B cell (primary cell): ENCODE data around the gene ABCA2. TPM values are rescaled to one million over a fixed set of nuclear protein-coding genes. Genes with fewer than 3 reads are reported as not detected.

ENCODE experiments used
- ATAC-seq: fragments of 200-7000 bp; cut with Tn5 transposase; one replicate; pipeline ENCODE4 v1.10.0; 2021; ENCODE audit warnings: low read depth, mild to moderate bottlenecking, moderate number of reproducible peaks, moderate library complexity
- CTCF ChIA-PET: fragments of 350-600 bp; sonication (Branson Sonifier 250); formaldehyde crosslinking; loops from one replicate; lab custom pipeline; 2021; ENCODE audit warnings: antibody characterized with exemption, inconsistent platforms; lab: Charles Lee
- POLR2A ChIA-PET: fragments of 350-600 bp; sonication (Branson Sonifier 250); formaldehyde crosslinking; loops from one replicate; lab custom pipeline; 2021; ENCODE audit warnings: antibody characterized with exemption; lab: Charles Lee
- DNase-seq: peaks from one replicate; pipeline ENCODE4 v3.0.0; 2013
- H2AFZ ChIP-seq: 2 replicates; pipeline ENCODE4 v1.6.1; 2012; ENCODE audit warnings: mild to moderate bottlenecking, low read depth, low read length; ENCODE audit not compliant: insufficient read depth, poor library complexity, severe bottlenecking
- H3K27ac ChIP-seq, 2 donors: 1 replicate in 1 of 2; 2 replicates in 1 of 2; pipeline ENCODE4 v1.5.1; 2012 to 2013; ENCODE audit warnings: low read length in 2 of 2, mild to moderate bottlenecking in 2 of 2, moderate library complexity in 1 of 2
- H3K27me3 ChIP-seq, 4 experiments: fragments of 200-600 bp in 1 of 4; sonication (generic) in 1 of 4; replicated peaks in 1 of 4; 1 replicate in 2 of 4; 2 replicates in 2 of 4; pipeline versions ENCODE4 v1.6.1 to v1.7.0; 2013 to 2016; ENCODE audit warnings: low read length in 3 of 4, mild to moderate bottlenecking in 2 of 4, mixed read lengths in 1 of 4, moderate library complexity in 1 of 4; ENCODE audit not compliant: insufficient read depth in 4 of 4, control insufficient read depth in 3 of 4; ENCODE audit errors: control extremely low read depth in 1 of 4
- H3K36me3 ChIP-seq, 2 experiments: replicated peaks in 1 of 2; 1 replicate in 1 of 2; 2 replicates in 1 of 2; pipeline versions ENCODE4 v1.6.1 to v1.7.1; 2013; ENCODE audit warnings: low read length in 1 of 2; ENCODE audit not compliant: insufficient read depth in 2 of 2, control insufficient read depth in 1 of 2; ENCODE audit errors: control extremely low read depth in 1 of 2, extremely low read depth in 1 of 2
- H3K4me1 ChIP-seq, 2 donors: fragments of 200-600 bp in 1 of 2; sonication (generic) in 1 of 2; 1 replicate in 1 of 2; 2 replicates in 1 of 2; pipeline versions ENCODE4 v1.5.1 to v1.6.1; 2013 to 2017; ENCODE audit warnings: low read length in 2 of 2; ENCODE audit not compliant: control insufficient read depth in 2 of 2, insufficient read depth in 2 of 2
- H3K4me2 ChIP-seq: replicated peaks from 2 replicates; pipeline ENCODE3; 2012; ENCODE audit warnings: mild to moderate bottlenecking, low read depth, low read length; ENCODE audit not compliant: poor library complexity, severe bottlenecking
- H3K4me3 ChIP-seq, 5 experiments: fragments of 200-600 bp in 1 of 5; sonication (generic) in 1 of 5; 1 replicate in 3 of 5; 2 replicates in 2 of 5; pipeline versions ENCODE4 v1.5.1 to v1.7.0; 2011 to 2016; ENCODE audit warnings: low read length in 4 of 5, mild to moderate bottlenecking in 4 of 5, low read depth in 2 of 5, control low read depth in 1 of 5, moderate library complexity in 1 of 5; ENCODE audit not compliant: insufficient read depth in 1 of 5; ENCODE audit errors: control extremely low read depth in 1 of 5, extremely low read depth in 1 of 5
- H3K79me2 ChIP-seq: fragments of 200-600 bp; sonication (generic); one replicate; pipeline ENCODE4 v1.6.0; 2016; ENCODE audit warnings: low read length; ENCODE audit not compliant: control insufficient read depth, insufficient read depth
- H3K9ac ChIP-seq: fragments of 200-600 bp; sonication (generic); 2 replicates; pipeline ENCODE4 v1.6.1; 2017; ENCODE audit warnings: mild to moderate bottlenecking, low read length, moderate library complexity
- H3K9me3 ChIP-seq, 3 donors: one replicate each; pipeline versions ENCODE4 v1.6.1 to v1.7.1; 2013; ENCODE audit warnings: low read length in 2 of 3; ENCODE audit not compliant: control insufficient read depth in 2 of 3, insufficient read depth in 1 of 3; ENCODE audit errors: control extremely low read depth in 1 of 3
- H4K20me1 ChIP-seq: 2 replicates; pipeline ENCODE4 v1.6.0; 2012; ENCODE audit warnings: mild to moderate bottlenecking, low read length; ENCODE audit not compliant: insufficient read depth, control insufficient read depth, poor library complexity, severe bottlenecking
- H3K27ac Mint-ChIP-seq: one replicate; pipeline ENCODE4 v1.8.0; 2021; ENCODE audit warnings: mixed read lengths
- H3K27me3 Mint-ChIP-seq: one replicate; pipeline ENCODE4 v1.8.0; 2021; ENCODE audit warnings: mixed read lengths
- H3K4me1 Mint-ChIP-seq: one replicate; pipeline ENCODE4 v1.8.0; 2021; ENCODE audit warnings: mixed read lengths
- H3K4me3 Mint-ChIP-seq: one replicate; pipeline ENCODE4 v1.8.0; 2021; ENCODE audit warnings: mixed read lengths
- H3K9me3 Mint-ChIP-seq: one replicate; pipeline ENCODE4 v1.8.0; 2022; ENCODE audit warnings: mixed read lengths; ENCODE audit not compliant: insufficient read depth
- EZH2 ChIP-seq: IDR thresholded peaks from 2 replicates; pipeline ENCODE4 v1.6.1; 2012; ENCODE audit warnings: borderline replicate concordance, low read depth, mild to moderate bottlenecking, moderate library complexity, low read length; ENCODE audit not compliant: insufficient read depth, poor library complexity, severe bottlenecking
- WGBS: methylation state at CpG from one replicate; pipeline ENCODE4 v1.1.5; 2013; ENCODE audit warnings: missing lambda C conversion rate; ENCODE audit not compliant: insufficient coverage; 5-methylcytosine and 5-hydroxymethylcytosine counted together
- intact Hi-C: fragments of 100-400 bp; cut with micrococcal nuclease; formaldehyde crosslinking; loops from one replicate; pipeline ENCODE4 v1.10.0; 2022
- polyA plus RNA-seq: library from polyadenylated mRNA; depleted of rRNA; stranded (reverse); fragments of >200 nt; gene quantifications from 2 replicates; pipeline ENCODE4 v1.2.3, GENCODE V29; 2012
- total RNA-seq, 2 donors: library from RNA; stranded (reverse); fragments of 120-200 nt in 1 of 2; gene quantifications; 1 replicate in 1 of 2; 2 replicates in 1 of 2; pipeline versions ENCODE4 v1.2.3 to v1.2.4, GENCODE V29; 2013 to 2022
- TF ChIP-seq, protein P1 (sequence below): fragments of 200-600 bp; IDR thresholded peaks from one replicate; pipeline ENCODE4 v1.8.0; 2022; ENCODE audit warnings: antibody characterized with exemption, mild to moderate bottlenecking

ABCA2 gene
- total and polyA plus RNA-seq, 2 donors (not counting 1 experiment from before 2014, with no cell fraction given): 30.7 to 61.1 TPM

DNA sequence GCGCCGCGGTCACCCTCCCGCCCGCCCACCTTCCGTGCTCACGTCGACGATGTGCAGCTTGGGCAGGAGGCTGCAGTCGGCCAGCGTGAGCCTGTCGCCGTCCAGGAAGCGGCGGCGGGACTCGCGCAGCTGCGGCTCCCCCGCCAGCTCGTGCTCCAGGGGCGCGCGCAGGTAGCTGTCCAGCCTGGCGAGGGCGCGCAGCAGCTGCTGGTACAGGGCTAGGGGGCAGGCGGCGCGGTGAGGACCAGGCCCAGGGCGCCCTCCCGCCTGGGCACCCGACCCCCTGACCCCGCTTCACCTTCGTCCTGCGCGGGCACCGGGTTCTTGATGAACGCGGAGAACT, 33.2 kb downstream of the ABCA2 start:
- Histone ChIP-seq H3K27me3 (peaks cover 0 to 4% (median 0%) of the 10 kb centered on the region in 4 experiments), H3K4me3 (no peak overlapping the region), H3K27ac (no peak overlapping the region), H3K4me1 (peaks cover 48 to 65% of the 10 kb centered on the region in 2 donors), H3K36me3 (peaks cover 0 to 6% of the 10 kb centered on the region in 2 experiments), H3K79me2 (peaks cover 10% of the 10 kb centered on the region), H3K9ac (no peak overlapping the region), H3K9me3 (peaks cover 0 to 10% (median 0%) of the 10 kb centered on the region in 3 donors), H2AFZ (no peak overlapping the region), H3K4me2 (no peak overlapping the region), H4K20me1 (peaks cover 17% of the 10 kb centered on the region)
- no peaks in the 10 kb centered on the region for H3K9me3 Mint-ChIP-seq
- ATAC-seq (no peak), DNase-seq (no peak)
- peaks cover 48% of the 10 kb centered on the region for H3K4me1 Mint-ChIP-seq
- H3K4me3 Mint-ChIP-seq: no peak overlapping the region
- no peak overlapping the region for H3K27ac Mint-ChIP-seq
- 60% methylated on average over 40 of the region's 40 CpGs for WGBS
- TF ChIP-seq EZH2: no peak
- TF ChIP-seq, protein P1, sequence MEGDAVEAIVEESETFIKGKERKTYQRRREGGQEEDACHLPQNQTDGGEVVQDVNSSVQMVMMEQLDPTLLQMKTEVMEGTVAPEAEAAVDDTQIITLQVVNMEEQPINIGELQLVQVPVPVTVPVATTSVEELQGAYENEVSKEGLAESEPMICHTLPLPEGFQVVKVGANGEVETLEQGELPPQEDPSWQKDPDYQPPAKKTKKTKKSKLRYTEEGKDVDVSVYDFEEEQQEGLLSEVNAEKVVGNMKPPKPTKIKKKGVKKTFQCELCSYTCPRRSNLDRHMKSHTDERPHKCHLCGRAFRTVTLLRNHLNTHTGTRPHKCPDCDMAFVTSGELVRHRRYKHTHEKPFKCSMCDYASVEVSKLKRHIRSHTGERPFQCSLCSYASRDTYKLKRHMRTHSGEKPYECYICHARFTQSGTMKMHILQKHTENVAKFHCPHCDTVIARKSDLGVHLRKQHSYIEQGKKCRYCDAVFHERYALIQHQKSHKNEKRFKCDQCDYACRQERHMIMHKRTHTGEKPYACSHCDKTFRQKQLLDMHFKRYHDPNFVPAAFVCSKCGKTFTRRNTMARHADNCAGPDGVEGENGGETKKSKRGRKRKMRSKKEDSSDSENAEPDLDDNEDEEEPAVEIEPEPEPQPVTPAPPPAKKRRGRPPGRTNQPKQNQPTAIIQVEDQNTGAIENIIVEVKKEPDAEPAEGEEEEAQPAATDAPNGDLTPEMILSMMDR: no peak
- H3K27me3 Mint-ChIP-seq: peaks cover 3% of the 10 kb centered on the region
- ChIA-PET POLR2A (interaction anchor here (1.2 kb wide), 1 partner anchor 32 kb away, joined by 4 read pairs; no protein-coding TSS in a partner anchor), CTCF (interaction anchor here (3.4 kb wide), 1 partner anchor 34 kb away, joined by 22 read pairs; the partner anchor contains the start of gene ABCA2)
- intact Hi-C loops: loop anchor here (5.0 kb wide), 1 partner anchor 513 kb away; the partner anchor contains the start of gene SEC16A

DNA sequence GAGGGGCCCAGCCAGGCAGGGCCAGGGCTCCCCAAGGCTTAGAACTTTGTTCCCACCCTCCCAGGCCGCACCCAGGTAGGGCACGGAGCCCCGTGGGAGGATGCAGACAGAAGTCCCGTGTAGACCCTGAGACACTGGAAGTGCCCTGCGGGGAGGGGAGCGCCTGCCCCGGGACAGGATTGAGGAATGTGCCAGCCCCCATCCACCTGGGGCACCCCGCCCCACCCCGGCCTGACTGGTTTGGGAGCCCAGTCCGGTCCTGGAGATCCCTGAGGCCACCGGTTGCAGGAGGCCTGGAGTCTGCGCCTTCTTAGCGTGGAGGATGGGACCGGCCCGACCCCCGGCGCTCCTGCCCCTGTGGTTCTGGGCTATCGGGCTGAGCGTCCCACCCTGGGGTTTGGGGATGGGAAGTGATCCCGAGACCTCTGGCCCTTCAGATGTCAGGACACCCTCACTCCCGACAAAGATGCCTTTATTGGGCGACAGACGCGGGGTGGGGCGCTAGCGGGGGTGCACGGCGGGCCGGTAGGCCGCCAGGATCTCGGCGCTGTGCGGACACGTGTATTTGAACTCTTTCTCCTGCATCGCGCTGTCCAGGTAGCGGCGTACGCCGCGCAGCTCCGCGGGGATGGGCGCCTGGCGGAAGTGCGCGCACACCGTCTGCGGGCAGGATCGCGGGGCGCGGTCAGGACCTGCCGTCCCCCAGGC, 33.7 kb downstream of the ABCA2 start:
- H3K4me3 Mint-ChIP-seq: peak overlapping the region; percentile 91
- WGBS: 86% methylated on average over 54 of the region's 54 CpGs
- H3K4me3 ChIP-seq: no peak overlapping the region
- peaks cover 0 to 10% (median 0%) of the 10 kb centered on the region in 3 donors for H3K9me3 ChIP-seq
- H3K27me3 ChIP-seq: peaks cover 0 to 4% (median 0%) of the 10 kb centered on the region in 4 experiments
- ChIA-PET POLR2A (interaction anchor here (0.7 kb wide), 1 partner anchor 32 kb away, joined by 3 read pairs; no protein-coding TSS in a partner anchor), CTCF (interaction anchor here (1.2 kb wide), 2 partner anchors 35 to 152 kb away, joined by 4 to 5 read pairs; partner anchors contain the start of gene AJM1)
- DNase-seq: no peak
- TF ChIP-seq, protein P1: no peak
- TF ChIP-seq EZH2: no peak
- H3K9me3 Mint-ChIP-seq: no peaks in the 10 kb centered on the region
- H3K27me3 Mint-ChIP-seq: peaks cover 3% of the 10 kb centered on the region
- no peak for ATAC-seq
- H3K79me2 ChIP-seq: peaks cover 10% of the 10 kb centered on the region
- intact Hi-C loops: loop anchor here (5.0 kb wide), 1 partner anchor 512 kb away; the partner anchor contains the start of gene SEC16A
- H3K4me1 ChIP-seq: peaks cover 43 to 59% of the 10 kb centered on the region in 2 donors
- H3K4me1 Mint-ChIP-seq: peaks cover 43% of the 10 kb centered on the region
- H4K20me1 ChIP-seq: peaks cover 17% of the 10 kb centered on the region
- H3K27ac ChIP-seq: peak overlapping the region in 1 of 2 donors; percentile 97
- no peak overlapping the region for H2AFZ ChIP-seq
- H3K36me3 ChIP-seq: peaks cover 0 to 6% of the 10 kb centered on the region in 2 experiments
- H3K27ac Mint-ChIP-seq: peak overlapping the region; percentile 37
- peak overlapping the region; percentile 99 for H3K4me2 ChIP-seq
- no peak overlapping the region for H3K9ac ChIP-seq
